NCI-H146 treated with DMSO at 0.1 percent for 48 hours (cell line): ENCODE measurements around the gene CHST3.
"Not testable (repeated sequence)": the region's sequence is repeated elsewhere in the genome, so short reads cannot be mapped to it uniquely, and the experiment has no call there.

ENCODE experiments used
- DNase-seq: peaks from one replicate; lab custom pipeline; 2025; ENCODE audit not compliant: unreplicated experiment; lab: John Stamatoyannopoulos, UW

The CHST3 gene

DNA sequence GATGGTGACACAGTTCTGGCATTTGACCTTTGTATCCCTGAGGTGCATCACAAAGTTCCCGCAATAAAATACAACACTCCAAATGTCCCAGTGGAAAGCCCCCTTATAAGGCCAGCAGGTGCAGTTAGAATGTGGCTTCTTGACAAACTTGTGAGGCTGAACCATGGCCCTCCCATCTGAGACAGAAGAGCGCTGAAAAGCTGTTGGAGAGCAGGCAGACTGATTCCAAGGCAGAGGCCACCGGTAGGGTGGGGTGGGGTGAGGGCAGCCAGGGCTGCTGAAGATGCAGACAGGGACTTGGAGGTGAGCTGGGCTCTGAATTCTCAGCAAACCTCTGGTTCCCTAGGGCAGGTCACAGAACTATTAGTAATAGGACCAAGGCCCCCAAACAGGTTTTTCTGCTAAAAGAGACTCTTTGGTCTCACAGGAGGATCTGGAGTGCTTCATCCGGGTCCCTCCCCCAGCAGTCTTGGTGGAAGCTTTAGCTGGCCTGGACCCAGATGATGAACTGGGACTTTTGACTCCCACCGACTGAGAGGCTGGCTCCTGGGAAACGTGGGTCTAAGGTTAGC is 15.6 kb upstream of the CHST3 start:
- no peak for DNase-seq

DNA sequence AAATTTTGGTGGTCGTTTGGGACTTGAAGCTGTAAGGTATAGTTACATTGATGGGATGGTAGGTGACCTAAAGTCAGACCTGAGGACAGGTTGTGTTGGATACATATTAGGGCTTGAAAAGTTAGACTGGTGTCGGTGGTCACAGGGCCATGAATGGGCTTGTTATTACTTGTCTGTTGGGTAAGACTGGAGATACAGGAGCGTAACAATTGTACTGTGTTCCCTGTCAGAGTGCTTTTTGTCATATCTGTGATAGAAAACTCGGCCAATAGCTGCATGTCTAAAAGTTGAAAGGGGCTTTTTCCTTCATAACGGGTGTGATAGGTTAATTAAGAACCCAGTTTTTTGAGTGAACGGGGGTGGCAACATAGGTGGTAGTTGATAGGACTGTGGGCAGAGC is 13.5 kb upstream of the CHST3 start:
- DNase-seq = no peak

GRCh38 chr10:71952745-71953144 is 11.4 kb upstream of the CHST3 start:
- DNase-seq = no peak

- no peak for DNase-seq
These were observed 6.5 kb upstream of the CHST3 start for GRCh38 chr10:71957546-71958275.

DNA sequence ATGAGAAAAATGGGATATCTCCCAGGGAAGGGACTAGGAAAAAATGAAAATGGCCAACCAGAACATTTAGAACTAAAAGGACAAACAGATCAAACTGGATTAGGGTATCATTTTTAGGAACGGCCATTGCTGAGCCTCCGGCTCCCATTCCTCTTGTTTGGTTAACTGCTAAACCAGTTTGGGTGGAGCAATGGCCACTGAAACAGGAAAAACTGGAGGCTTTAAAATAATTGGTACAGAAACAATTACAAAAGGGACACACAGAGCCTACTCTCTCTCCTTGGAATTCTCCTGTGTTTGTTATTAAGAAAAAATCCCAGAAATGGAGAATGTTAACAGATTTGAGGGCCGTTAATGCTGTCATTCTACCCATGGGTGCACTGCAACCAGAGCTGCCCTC is 4.7 kb upstream of the CHST3 start:
- DNase-seq = no peak

GRCh38 chr10:71961831-71962230 is 2.4 kb upstream of the CHST3 start:
- no peak for DNase-seq

DNA sequence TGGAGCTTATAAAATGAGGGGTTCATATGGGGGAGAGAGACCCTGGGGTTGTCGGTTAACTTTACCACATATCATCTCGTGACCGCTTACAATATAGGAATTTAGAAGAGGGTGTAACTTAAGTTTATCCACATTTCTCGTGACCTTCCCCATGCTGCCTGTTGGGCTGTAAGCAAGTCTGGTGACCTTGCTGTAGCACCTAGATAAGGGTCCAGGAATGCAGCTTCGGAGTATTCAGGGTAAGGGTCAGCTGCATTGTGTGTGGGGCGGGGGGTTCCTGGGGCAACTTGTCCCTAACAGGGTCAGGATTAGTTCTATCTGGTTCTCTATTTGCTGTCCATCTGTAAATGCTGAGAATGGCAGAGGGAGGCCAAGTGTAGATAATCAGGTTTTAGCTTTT is 1.3 kb upstream of the CHST3 start:
- no peak for DNase-seq

- DNase-seq = no peak
These were observed 671 bp upstream of the CHST3 start for GRCh38 chr10:71963351-71964097.

DNA sequence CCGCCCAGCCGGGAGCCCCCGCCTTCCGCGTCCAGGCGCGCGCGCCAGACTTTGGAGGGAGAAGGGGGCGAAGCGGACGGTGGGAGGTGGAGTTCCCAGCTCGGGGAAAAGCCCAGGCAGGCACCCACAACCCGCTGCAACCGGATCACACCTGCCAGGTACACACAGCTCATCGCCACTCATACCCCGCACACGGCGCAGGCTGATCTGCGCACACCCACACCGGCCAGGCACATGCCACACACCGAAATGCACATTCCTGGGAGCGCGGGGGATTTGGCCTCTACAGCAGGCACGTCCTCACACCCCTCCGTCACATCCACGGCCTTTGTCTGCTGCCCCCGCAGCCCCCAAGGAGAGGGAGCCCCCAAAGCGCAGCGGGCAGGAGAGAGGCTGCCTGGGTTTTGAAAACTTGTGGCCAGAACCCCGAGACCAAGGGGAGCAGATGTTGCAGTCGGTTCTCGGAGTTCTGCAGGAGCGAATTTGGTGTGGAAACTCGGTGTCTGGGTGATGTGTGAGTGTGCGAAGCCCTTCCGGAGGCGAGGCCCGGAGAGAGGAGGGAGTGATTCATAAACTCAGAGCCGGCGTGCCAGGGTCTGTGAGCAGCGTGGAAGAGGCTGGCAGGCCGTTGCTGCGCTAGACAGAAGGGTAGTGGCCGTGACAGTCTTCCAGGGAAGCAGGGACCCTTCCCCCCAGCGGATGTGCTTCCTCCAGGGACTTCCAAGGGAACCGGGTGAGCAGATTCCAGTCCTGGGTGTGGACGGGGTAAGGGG is 734 bp downstream of the CHST3 start:
- no peak for DNase-seq

DNA sequence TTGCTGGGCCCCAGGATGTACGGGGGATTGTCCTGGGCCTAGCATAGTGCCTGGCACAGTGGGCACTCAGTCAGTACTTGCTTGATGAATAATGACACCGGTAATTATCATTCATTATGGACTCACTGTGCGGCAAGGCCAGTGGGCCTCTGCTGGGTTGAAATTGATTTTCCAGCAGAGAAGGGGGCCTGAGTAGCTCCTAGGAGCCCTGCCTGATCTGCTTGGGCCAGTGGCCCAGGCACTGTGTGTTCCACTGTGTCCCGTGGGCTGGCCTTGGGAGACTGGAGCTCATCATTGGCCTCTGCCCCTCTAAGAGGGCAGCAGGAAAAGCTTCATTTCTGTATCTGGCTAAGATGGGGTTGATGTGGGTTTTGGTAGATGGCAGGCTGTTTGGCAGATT is 1.4 kb downstream of the CHST3 start:
- DNase-seq = no peak

DNA sequence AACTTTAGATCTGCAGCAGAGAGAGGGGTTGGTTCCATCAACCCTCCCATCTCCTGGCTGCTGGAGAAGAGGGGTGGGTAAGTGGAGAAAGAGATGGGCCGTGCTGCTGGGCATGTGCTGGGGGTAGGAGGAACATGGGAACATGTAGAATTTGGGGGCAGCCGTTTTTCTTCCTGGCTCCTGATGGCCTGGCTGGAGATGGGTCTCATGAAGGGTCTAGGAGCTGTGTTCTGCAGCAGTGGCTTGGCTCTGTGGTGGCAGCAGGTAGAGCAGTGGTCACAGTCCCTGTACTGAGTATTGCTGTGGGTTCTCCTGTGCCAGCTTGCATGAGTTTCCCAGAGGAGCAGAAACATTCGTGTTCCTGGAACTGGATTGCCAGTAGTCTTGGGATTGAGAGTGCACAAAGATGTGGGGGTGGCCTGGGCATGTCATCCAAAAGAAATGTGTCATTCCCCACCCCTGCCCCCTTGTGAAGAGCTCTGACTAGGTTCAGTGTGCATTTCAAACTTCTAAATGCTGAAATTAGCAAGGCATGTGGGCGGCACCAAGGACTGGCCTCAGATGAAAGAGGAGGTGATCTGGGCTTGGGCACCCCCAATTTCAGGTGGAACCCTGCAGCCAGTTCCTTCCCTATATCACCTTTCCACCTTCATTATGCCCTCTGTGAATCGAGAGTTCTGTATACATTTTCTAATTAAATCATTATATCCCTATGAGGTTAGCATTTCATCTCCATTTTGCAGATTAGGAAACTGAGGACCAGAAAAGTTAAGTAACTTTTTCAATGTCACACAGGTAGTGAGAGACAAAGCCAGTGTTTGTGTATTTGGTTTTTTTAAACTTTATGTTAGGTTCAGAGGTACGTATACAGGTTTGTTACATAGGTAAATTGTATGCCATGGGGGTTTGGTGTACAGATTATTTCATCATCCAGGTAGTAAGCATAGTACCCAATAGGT is 2.1 kb downstream of the CHST3 start:
- no peak for DNase-seq

DNA sequence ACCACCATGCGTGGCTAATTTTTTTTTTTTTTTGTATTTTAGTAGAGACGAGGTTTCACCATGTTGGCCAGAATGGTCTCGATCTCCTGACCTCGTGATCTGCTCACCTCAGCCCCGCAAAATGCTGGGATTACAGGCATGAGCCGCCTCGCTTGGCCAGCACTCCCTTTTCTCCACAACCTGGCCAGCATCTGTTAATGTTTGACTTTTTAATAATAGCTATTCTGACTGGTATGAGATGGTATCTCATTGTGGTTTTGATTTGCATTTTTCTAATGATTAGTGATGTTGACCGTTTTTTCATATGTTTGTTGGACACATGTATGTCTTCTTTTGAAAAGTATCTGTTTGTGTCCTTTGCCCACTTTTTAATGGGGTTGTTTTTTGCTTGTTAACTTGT is 3.8 kb downstream of the CHST3 start:
- DNase-seq = not testable (repeated sequence)

GRCh38 chr10:71968553-71969474 is 4.6 kb downstream of the CHST3 start:
- DNase-seq = no peak

DNA sequence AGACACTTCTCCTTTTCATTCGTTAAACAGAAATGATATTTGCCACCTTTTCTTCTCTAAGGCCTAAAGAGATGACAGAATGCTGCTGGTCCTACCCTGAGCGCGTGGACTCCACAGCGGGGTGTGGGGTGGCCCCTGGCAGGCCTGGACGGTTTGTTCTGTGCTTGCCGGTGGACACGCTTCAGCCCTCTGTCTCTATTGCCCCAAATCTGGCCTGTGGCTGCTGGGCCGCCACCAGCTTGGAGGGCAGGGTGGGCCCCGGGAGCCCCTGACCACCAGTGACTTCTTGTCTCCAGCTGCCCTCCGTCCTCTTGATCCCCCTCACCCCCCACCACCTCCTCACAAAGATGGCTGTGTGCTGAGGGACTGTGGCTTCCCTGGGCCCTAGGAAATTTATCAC is 5.7 kb downstream of the CHST3 start:
- DNase-seq = no peak

GRCh38 chr10:71970331-71970730 is 6.1 kb downstream of the CHST3 start:
- DNase-seq = no peak

- DNase-seq = no peak
These were observed 6.7 kb downstream of the CHST3 start for GRCh38 chr10:71970869-71971268.

GRCh38 chr10:71971311-71971731 is 7.1 kb downstream of the CHST3 start:
- no peak for DNase-seq

GRCh38 chr10:71971769-71972555 is 7.8 kb downstream of the CHST3 start:
- DNase-seq = no peak
